ENCODE measurements around the gene SLC39A6. TPM values are rescaled to one million over a fixed set of nuclear protein-coding genes. Genes with fewer than 3 reads are reported as not detected.
"Not testable (repeated sequence)": the region's sequence is repeated elsewhere in the genome, so short reads cannot be mapped to it uniquely, and the experiment has no call there.

Gene SLC39A6
- total RNA-seq, 2 donors from 2014 or later: 25.7 to 27.9 TPM

GRCh38 chr18:36072406-36072805 is 56.7 kb downstream of the SLC39A6 start:
- intact Hi-C loops (cut with DNase I); DNase-seq (ENCODE audit: low spot score): not testable (repeated sequence)

- intact Hi-C loops (cut with DNase I): no loop called here
- DNase-seq (ENCODE audit: low spot score): peak; percentile 99
These were observed 61.8 kb downstream of the SLC39A6 start, which contains the start of gene RPRD1A for GRCh38 chr18:36067055-36067957. RPRD1A (minus strand) TSS chr18:36067559; CDS start chr18:36067404, 155 bp downstream.

- intact Hi-C loops (cut with DNase I): no loop called here
- no peak for DNase-seq (ENCODE audit: low spot score)
These were observed 62.5 kb downstream of the SLC39A6 start for GRCh38 chr18:36066686-36067054.

GRCh38 chr18:36066001-36066400 is 63.1 kb downstream of the SLC39A6 start:
- intact Hi-C loops (cut with DNase I): no loop called here
- no peak for DNase-seq (ENCODE audit: low spot score)

- DNase-seq (ENCODE audit: low spot score); intact Hi-C loops (cut with DNase I): not testable (repeated sequence)
These were observed 64.4 kb downstream of the SLC39A6 start for GRCh38 chr18:36064809-36065079.

- DNase-seq (ENCODE audit: low spot score): no peak
- intact Hi-C loops (cut with DNase I): no loop called here
These were observed 64.9 kb downstream of the SLC39A6 start for GRCh38 chr18:36064027-36064808.

GRCh38 chr18:36058674-36059073 is 70.5 kb downstream of the SLC39A6 start:
- intact Hi-C loops (cut with DNase I): no loop called here
- DNase-seq (ENCODE audit: low spot score): no peak

Other genes with a start within 250 kb of the SLC39A6 start
- gene RPRD1A, start 61.8 kb downstream of the SLC39A6 start, total RNA-seq: 10 to 100 TPM; 46.9 to 58.8 TPM
- 10 to 100 TPM; 58.2 to 65.6 TPM for gene ELP2, start 559 bp upstream of the SLC39A6 start, total RNA-seq
- 1 to 10 TPM; 1.2 to 1.3 TPM for gene MOCOS, start 58.2 kb upstream of the SLC39A6 start, total RNA-seq
- 10 to 100 TPM; 26.0 to 29.8 TPM for gene FHOD3, start 168.4 kb upstream of the SLC39A6 start, total RNA-seq